ENCODE measurements around the gene HAGH.

Gene HAGH

DNA sequence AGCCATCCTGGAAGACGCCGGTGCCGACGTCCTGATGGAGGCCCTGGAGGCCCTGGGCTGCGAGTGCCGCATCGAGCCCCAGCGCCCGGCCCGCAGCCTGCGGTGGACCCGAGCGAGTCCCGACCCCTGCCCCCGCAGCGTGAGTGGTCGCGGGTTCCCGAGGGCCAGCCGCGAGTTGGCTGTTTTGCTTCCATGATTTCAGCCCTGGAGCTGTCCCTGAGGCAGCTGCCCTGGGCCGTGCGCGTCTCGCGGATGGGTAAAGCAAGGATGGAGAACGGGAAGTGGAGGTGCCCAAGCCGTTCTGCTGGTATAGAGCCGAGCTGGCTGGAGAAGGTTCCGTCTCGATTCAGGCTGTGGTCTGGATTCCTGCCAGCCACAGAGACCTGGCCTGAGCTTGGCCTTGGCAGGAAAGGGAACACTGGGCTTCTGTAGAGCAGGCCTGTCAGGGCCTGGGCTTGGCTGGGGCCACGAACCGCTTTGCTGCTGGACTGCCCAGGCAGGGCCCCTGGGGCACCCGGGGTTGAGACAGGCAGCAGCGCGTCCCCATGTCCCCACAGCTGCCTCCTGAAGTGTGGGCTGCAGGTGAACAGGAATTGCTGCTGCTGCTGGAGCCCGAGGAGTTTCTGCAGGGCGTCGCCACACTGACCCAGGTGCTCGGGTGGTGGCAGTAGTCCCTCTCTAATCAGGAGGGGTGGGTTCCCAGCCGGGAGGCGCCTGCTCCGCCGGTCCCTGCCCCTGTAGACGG is 52.8 kb downstream of the HAGH start:
- no peak for DNase-seq (ENCODE audit: low read depth)

DNA sequence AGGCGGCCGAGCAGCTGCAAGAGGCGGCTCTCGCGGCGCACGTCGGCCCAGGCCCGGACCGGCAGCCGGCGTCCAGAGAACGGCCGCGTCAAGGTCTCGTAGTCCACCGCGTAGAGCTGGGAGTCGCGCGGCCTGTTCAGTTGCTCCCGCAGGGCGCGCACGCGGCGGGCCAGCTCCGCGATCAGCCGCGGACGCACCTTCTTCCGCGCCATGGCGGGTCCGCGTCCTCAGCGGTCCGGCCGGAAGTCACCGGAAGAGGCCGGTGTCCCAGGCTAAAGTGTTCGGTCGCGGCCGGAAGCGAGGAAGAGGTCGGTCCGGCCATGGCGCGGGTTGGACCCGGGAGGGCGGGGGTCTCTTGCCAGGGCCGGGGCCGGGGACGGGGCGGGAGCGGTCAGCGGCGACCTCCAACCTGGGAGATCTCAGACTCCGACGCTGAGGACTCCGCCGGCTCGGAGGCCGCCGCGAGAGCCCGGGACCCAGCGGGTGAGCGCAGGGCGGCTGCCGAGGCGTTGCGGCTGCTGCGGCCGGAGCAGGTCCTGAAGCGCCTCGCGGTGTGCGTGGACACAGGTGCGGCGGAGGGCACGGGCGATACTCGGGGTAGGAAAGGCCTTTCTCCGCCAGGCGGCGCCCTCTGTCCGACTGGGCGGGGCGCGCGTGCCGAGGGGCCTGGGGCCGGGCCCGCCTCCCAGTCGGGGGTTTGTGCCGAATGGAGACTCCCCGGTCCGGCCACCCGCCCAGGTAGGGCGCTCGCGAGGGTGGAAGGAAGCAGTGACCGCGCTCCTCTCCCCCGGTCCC is 53.5 kb downstream of the HAGH start, which contains the start of gene MRPS34:
TSS of gene MRPS34 (minus strand) at position 227 of the 795 bp plus-strand sequence. CDS start at position 212, 15 bp downstream.
- DNase-seq (ENCODE audit: low read depth): peak; percentile 70

- DNase-seq (ENCODE audit: low read depth): peak; percentile 34
Observed at GRCh38 chr16:1772362-1772907, 54.2 kb downstream of the HAGH start, which contains the start of gene EME2. TSS of gene EME2 (plus strand) at chr16:1772810. CDS start at chr16:1773228, 418 bp downstream.

- DNase-seq (ENCODE audit: low read depth): no peak
Observed at GRCh38 chr16:1771864-1772361, 54.7 kb downstream of the HAGH start.

GRCh38 chr16:1771188-1771863 is 55.3 kb downstream of the HAGH start, which contains the start of gene NME3:
TSS of gene NME3 (minus strand) at chr16:1771543. CDS start at chr16:1771534, 9 bp downstream.
- DNase-seq (ENCODE audit: low read depth): peak; percentile 64

DNA sequence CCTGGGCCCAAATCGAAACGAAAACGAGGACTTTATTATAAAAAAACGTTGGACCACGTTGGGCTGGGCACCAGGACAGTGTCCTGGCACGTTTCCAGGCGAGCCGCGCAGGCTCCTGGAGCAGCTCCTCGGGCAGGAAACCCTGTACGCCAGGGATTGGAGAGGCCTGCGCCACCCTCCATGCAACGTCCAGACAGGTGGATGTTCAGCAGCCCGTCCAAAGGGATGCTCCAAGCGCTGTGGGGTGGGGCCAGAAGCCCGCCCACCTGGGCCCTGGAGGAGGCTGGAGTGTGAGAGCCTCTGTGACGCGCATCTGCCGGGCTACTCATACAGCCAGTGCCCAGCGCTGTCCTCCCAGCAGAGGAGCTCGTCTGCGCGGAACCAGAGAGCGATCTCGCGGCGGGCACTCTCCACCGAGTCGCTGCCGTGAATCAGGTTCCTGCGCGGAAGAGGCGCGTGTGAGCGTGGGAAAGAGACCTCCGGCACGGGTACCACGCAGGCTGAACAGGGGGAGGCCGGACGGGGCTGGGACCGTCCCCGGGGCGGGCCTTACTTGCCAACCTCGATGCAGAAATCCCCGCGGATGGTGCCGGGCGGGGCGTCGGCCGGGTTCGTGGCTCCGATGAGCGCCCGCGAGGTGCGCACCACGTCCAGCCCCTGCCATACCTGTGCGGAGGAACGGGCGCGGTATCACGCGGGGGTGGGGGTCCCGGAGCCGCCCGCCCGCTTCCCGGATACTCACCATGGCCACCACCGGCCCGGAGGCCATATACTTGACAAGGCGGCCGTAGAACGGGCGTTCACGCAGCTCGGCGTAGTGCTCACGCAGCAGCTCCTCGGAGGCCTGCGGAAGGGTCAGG is 56.1 kb downstream of the HAGH start:
- DNase-seq (ENCODE audit: low read depth): peak; percentile 25

- no peak for DNase-seq (ENCODE audit: low read depth)
Observed at GRCh38 chr16:1769402-1770300, 57.0 kb downstream of the HAGH start.

- no peak for DNase-seq (ENCODE audit: low read depth)
Observed at GRCh38 chr16:1768767-1769401, 57.7 kb downstream of the HAGH start.

- DNase-seq (ENCODE audit: low read depth): no peak
Observed at GRCh38 chr16:1768061-1768766, 58.4 kb downstream of the HAGH start.

DNA sequence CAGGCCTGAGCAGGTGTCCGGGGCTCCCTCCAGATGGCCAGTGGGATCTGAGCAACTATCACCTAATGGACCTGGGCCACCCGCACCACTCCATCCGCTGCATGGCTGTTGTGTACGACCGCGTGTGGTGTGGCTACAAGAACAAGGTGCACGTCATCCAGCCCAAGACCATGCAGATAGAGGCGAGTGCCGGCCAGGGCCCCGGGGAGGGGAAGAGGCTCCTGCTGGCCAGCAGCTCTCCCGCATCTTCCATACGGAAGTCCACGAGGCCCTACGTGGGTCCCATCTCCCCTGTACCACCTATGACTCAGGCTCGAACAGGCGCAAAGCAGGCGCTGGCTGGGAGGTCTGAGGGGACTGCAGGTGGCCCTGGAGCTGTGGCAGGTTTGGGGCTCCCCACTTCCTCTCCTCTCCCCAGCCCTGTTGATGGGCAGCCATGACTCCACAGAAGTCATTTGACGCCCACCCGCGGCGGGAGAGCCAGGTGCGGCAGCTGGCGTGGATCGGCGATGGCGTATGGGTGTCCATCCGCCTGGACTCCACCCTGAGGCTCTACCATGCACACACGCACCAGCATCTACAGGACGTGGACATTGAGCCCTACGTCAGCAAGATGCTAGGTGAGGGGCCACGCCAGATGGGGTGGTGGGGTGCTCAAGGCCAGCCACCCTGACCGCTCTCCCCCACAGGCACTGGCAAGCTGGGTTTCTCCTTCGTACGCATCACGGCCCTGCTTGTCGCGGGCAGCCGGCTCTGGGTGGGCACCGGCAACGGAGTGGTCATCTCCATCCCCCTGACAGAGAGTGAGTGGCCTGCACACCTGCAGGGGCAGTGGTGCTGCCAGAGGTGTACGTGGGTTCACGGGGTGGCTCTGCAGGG is 59.3 kb downstream of the HAGH start:
- DNase-seq (ENCODE audit: low read depth): no peak

- no peak for DNase-seq (ENCODE audit: low read depth)
Observed at GRCh38 chr16:1766701-1767100, 59.9 kb downstream of the HAGH start.

GRCh38 chr16:1766231-1766630 is 60.4 kb downstream of the HAGH start:
- DNase-seq (ENCODE audit: low read depth): no peak

GRCh38 chr16:1765826-1766225 is 60.8 kb downstream of the HAGH start:
- no peak for DNase-seq (ENCODE audit: low read depth)

GRCh38 chr16:1764971-1765370 is 61.7 kb downstream of the HAGH start:
- no peak for DNase-seq (ENCODE audit: low read depth)

- no peak for DNase-seq (ENCODE audit: low read depth)
Observed at GRCh38 chr16:1763521-1764511, 62.8 kb downstream of the HAGH start.

GRCh38 chr16:1762879-1763520 is 63.6 kb downstream of the HAGH start:
- DNase-seq (ENCODE audit: low read depth): no peak
